GM12878 (cell line): ENCODE results near the gene SIMC1. TPM values are rescaled to one million over a fixed set of nuclear protein-coding genes. Genes with fewer than 3 reads are reported as not detected.

ENCODE experiments used
- BACH1 ChIP-seq: fragments of 450-650 bp; IDR thresholded peaks from 2 replicates; pipeline ENCODE4 v1.6.1; 2017; ENCODE audit warnings: mild to moderate bottlenecking, borderline replicate concordance
- BHLHE40 ChIP-seq, 2 experiments: fragments of 450-650 bp in 1 of 2; IDR thresholded peaks; 2 replicates each; pipeline ENCODE4 v1.6.1; 2011 to 2017; ENCODE audit warnings: low read depth in 2 of 2, borderline replicate concordance in 1 of 2, improper control_type of control experiment in 1 of 2, low read length in 1 of 2, mild to moderate bottlenecking in 1 of 2
- CTCF ChIP-seq, 3 experiments: IDR thresholded peaks in 2 of 3; conservative IDR thresholded peaks in 1 of 3; 2 replicates each; pipeline ENCODE4 v1.5.1; 2011; ENCODE audit warnings: low read depth in 3 of 3, low read length in 3 of 3, mild to moderate bottlenecking in 3 of 3, control low read depth in 2 of 3, moderate library complexity in 2 of 3, inconsistent platforms in 1 of 3, mixed read lengths in 1 of 3; ENCODE audit not compliant: control insufficient read depth in 2 of 3, insufficient read depth in 1 of 3; ENCODE audit errors: extremely low read depth in 1 of 3
- FOXM1 ChIP-seq: IDR thresholded peaks from 2 replicates; pipeline ENCODE4 v1.6.1; 2012; ENCODE audit warnings: low read depth, mild to moderate bottlenecking, inconsistent platforms, low read length, moderate library complexity
- HCFC1 ChIP-seq: fragments of 150-350 bp; IDR thresholded peaks from 2 replicates; pipeline ENCODE4 v1.6.1; 2014; ENCODE audit warnings: low read length
- HSF1 ChIP-seq: fragments of 150-350 bp; IDR thresholded peaks from 2 replicates; pipeline ENCODE4 v1.6.1; 2014; ENCODE audit warnings: mild to moderate bottlenecking, low read depth, low read length
- MEF2A ChIP-seq: IDR thresholded peaks from 2 replicates; pipeline ENCODE4 v1.6.1; 2011; ENCODE audit warnings: low read depth, mild to moderate bottlenecking, low read length, moderate library complexity; ENCODE audit not compliant: insufficient read depth
- POLR2AphosphoS5 ChIP-seq: IDR thresholded peaks from 2 replicates; pipeline ENCODE4 v1.6.1; 2011; ENCODE audit warnings: mild to moderate bottlenecking, low read length, inconsistent platforms
- REST ChIP-seq: IDR thresholded peaks from 2 replicates; pipeline ENCODE4 v1.6.1; 2012; ENCODE audit warnings: mild to moderate bottlenecking, low read depth, low read length
- SRF ChIP-seq, 2 experiments: IDR thresholded peaks; 2 replicates each; pipeline ENCODE4 v1.6.1; 2011; ENCODE audit warnings: low read depth in 2 of 2, low read length in 2 of 2, mild to moderate bottlenecking in 1 of 2, moderate library complexity in 1 of 2
- STAT3 ChIP-seq: IDR thresholded peaks from 2 replicates; pipeline ENCODE4 v1.6.1; 2011; ENCODE audit warnings: low read depth, low read length, improper control_type of control experiment
- TARDBP ChIP-seq: IDR thresholded peaks from 2 replicates; pipeline ENCODE4 v1.6.1; 2016; ENCODE audit warnings: borderline replicate concordance
- USF2 ChIP-seq: IDR thresholded peaks from 2 replicates; pipeline ENCODE4 v1.6.1; 2011; ENCODE audit warnings: low read depth, low read length, improper control_type of control experiment, borderline replicate concordance
- ZBED1 ChIP-seq: IDR thresholded peaks from 2 replicates; pipeline ENCODE4 v1.6.1; 2016; ENCODE audit warnings: borderline replicate concordance
- ZNF384 ChIP-seq: IDR thresholded peaks from 2 replicates; pipeline ENCODE4 v1.6.1; 2012; ENCODE audit warnings: low read depth, mild to moderate bottlenecking, low read length, improper control_type of control experiment, borderline replicate concordance
- ZNF687 ChIP-seq: fragments of 450-650 bp; IDR thresholded peaks from 2 replicates; pipeline ENCODE4 v1.6.1; 2017; ENCODE audit warnings: mild to moderate bottlenecking, moderate library complexity
- polyA plus RNA-seq, 11 experiments: library from polyadenylated mRNA; depleted of rRNA in 4 of 11; unstranded in 6 of 11; stranded (reverse) in 5 of 11; fragments of >200 nt; fragmentation: Nextera tagmentation in 4 of 11; fragmentation: Illumina TruSeq in 1 of 11; extraction: Ambion mirVana in 4 of 11; extraction: Trizol in 1 of 11; gene quantifications; 1 replicate in 1 of 11; 2 replicates in 10 of 11; pipeline versions ENCODE4 v1.2.1 to v1.2.3, GENCODE V29; 2011 to 2016; ENCODE audit warnings: inconsistent platforms in 2 of 11, missing spikeins in 2 of 11, low read depth in 1 of 11
- total RNA-seq, 4 experiments: library from RNA; depleted of rRNA in 3 of 4; stranded (reverse); fragments of >200 nt in 3 of 4; fragmentation: Illumina TruSeq in 1 of 4; extraction: Trizol in 1 of 4; gene quantifications; 2 replicates each; pipeline versions ENCODE4 v1.2.1 to v1.2.3, GENCODE V29; 2013 to 2021

SIMC1 gene
- total and polyA plus RNA-seq, 10 of the 15 experiments (the other 5 are each of a cell fraction or from before 2014, with no cell fraction given): 3.0 to 16.5 (median 10.4) TPM

- TF ChIP-seq ZNF687 (peak; percentile 84; the same call in 1 of the 2 replicates), TARDBP (peak; percentile 77), BHLHE40 (IDR thresholded peaks at IDR 0.05; ENCODE audit: borderline replicate concordance in 1 of 2, low read depth in 2 of 2, low read length in 1 of 2) (peak in 1 of 2 experiments; percentile 44; a peak in 2 of 4 replicates), HSF1 (no peak), BACH1 (peak; percentile 69; the same call in 1 of the 2 replicates), FOXM1 (no peak), SRF (IDR thresholded peaks at IDR 0.05; ENCODE audit: low read depth in 2 of 2, low read length in 2 of 2) (0 out of 4 replicates have a peak, but pooled peaks of 1 of the 2 experiments have one; percentile 28), REST (no peak), USF2 (no peak), MEF2A (no peak), HCFC1 (peak; percentile 78), ZBED1 (no peak), ZNF384 (no peak), POLR2AphosphoS5 (no peak), STAT3 (no peak), CTCF (IDR thresholded peaks at IDR 0.05 in 2 of 3, conservative IDR thresholded peaks at IDR 0.05 in 1 of 3; ENCODE audit: control insufficient read depth in 2 of 3, extremely low read depth in 1 of 3, insufficient read depth in 1 of 3, low read depth in 3 of 3, low read length in 3 of 3) (no peak)
Observed at GRCh38 chr5:176365351-176366231, 127.4 kb downstream of the SIMC1 start, which contains the start of gene ARL10 (continued).
